Psoas muscle (tissue), 8 donors: Measurements from ENCODE around the gene ZNF385A. TPM values are rescaled to one million over a fixed set of nuclear protein-coding genes. Genes with fewer than 3 reads are reported as not detected.
A peak's percentile ranks its signal among the peaks of the same experiment; 100 is the strongest.

Experiments
- ATAC-seq, 4 donors: fragments of 200-7000 bp; cut with Tn5 transposase; one replicate each; pipeline ENCODE4 v1.9.1; 2020; ENCODE audit warnings: moderate library complexity in 3 of 4, mild to moderate bottlenecking in 2 of 4
- DNase-seq, 2 donors: peaks; one replicate each; pipeline ENCODE4 v3.0.0-alpha.2; 2020
- H3K27ac ChIP-seq: fragments of 200-600 bp; one replicate; pipeline ENCODE4 v1.8.0; 2022
- H3K27me3 ChIP-seq, 3 donors: fragments of 200-600 bp in 1 of 3; one replicate each; pipeline versions ENCODE4 v1.6.1 to v1.8.0; 2013 to 2022; ENCODE audit warnings: low read length in 2 of 3, mild to moderate bottlenecking in 2 of 3, moderate library complexity in 1 of 3; ENCODE audit not compliant: insufficient read depth in 3 of 3
- H3K36me3 ChIP-seq, 2 donors: fragments of 200-600 bp in 1 of 2; one replicate each; pipeline versions ENCODE4 v1.6.1 to v1.8.0; 2013 to 2022; ENCODE audit warnings: low read depth in 1 of 2, mild to moderate bottlenecking in 1 of 2, moderate library complexity in 1 of 2; ENCODE audit not compliant: insufficient read depth in 1 of 2
- H3K4me1 ChIP-seq: fragments of 200-600 bp; one replicate; pipeline ENCODE4 v1.8.0; 2022
- H3K4me3 ChIP-seq: fragments of 200-600 bp; one replicate; pipeline ENCODE4 v1.8.0; 2022; ENCODE audit warnings: mild to moderate bottlenecking
- H3K9me3 ChIP-seq: fragments of 200-600 bp; one replicate; pipeline ENCODE4 v1.8.0; 2022
- WGBS, 3 donors: extraction: QIAGEN DNeasy Blood & Tissue Kit; methylation state at CpG; one replicate each; pipeline versions ENCODE4 v1.1.6 to v1.1.7; 2013; 5-methylcytosine and 5-hydroxymethylcytosine counted together
- intact Hi-C, 2 donors: fragments of 100-400 bp; cut with DNase I; formaldehyde crosslinking; loops; one replicate each; pipeline versions ENCODE4 v1.11.0 to v1.14.2; 2022
- polyA plus RNA-seq, 3 donors: library from polyadenylated mRNA; stranded (reverse); fragments of 200-250 nt; gene quantifications; one replicate each; pipeline ENCODE4 v1.2.3, GENCODE V29; 2013
- total RNA-seq, 4 donors: library from RNA; stranded (reverse); fragmentation: NEBNext Ultra II Directional in 2 of 4; extraction: Animal tissue kit (Norgen Biotek cat#: 25700) in 2 of 4; gene quantifications; one replicate each; pipeline versions ENCODE4 v1.2.1 to v1.2.4, GENCODE V29; 2021 to 2023
- TF ChIP-seq, protein P1 (sequence below): fragments of 200-600 bp; IDR thresholded peaks from one replicate; pipeline ENCODE4 v1.8.0; 2022; ENCODE audit warnings: antibody characterized with exemption
- donor health status: healthy with polysubstance abuse.
- donor health status: DM: no; HTN: no; CAD: no; lungs with moderate emphysema.
- donor health status: Bipolar disorder and iron deficiency.
- donor health status: healthy.
- donor health status: DM: yes; HTN: yes; CAD: no.
- donor health status: DM: no; HTN: no; CAD: no.
- donor health status: DM: no; HTN: no; CAD: no.
- donor health status: DM: yes; HTN: yes; CAD: no.

The ZNF385A gene
- total and polyA plus RNA-seq, 7 donors = 4.9 to 85.8 (median 28.0) TPM

DNA sequence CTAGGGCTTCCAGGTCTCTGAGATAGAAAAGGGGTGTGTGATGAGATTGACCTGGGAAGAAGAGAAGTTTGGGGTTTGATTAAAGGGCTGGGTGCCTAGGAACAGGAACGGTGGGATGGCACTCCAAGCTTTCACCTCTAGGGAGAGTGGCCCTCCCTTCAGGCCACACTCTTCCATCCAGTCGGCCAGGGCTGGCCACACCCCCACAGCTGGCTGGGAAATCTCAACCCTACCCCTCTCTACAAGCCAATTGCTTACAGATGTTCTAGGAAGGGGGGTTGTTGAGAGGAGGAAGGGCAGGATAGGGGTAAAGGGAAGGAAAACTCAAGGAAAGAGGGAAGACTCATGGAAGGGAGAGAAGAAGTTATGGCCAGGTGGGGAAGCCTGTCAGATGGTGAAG lies 41.2 kb upstream of the ZNF385A start:
- ATAC-seq (peak in 1 of 4 donors; percentile 27), DNase-seq (peak in 1 of 2 donors; percentile 78)
- H3K27ac ChIP-seq = no peak overlapping the region
- no peaks in the 10 kb centered on the region for H3K27me3 ChIP-seq
- no peaks in the 10 kb centered on the region for H3K9me3 ChIP-seq
- H3K36me3 ChIP-seq = no peaks in the 10 kb centered on the region
- TF ChIP-seq, protein P1, sequence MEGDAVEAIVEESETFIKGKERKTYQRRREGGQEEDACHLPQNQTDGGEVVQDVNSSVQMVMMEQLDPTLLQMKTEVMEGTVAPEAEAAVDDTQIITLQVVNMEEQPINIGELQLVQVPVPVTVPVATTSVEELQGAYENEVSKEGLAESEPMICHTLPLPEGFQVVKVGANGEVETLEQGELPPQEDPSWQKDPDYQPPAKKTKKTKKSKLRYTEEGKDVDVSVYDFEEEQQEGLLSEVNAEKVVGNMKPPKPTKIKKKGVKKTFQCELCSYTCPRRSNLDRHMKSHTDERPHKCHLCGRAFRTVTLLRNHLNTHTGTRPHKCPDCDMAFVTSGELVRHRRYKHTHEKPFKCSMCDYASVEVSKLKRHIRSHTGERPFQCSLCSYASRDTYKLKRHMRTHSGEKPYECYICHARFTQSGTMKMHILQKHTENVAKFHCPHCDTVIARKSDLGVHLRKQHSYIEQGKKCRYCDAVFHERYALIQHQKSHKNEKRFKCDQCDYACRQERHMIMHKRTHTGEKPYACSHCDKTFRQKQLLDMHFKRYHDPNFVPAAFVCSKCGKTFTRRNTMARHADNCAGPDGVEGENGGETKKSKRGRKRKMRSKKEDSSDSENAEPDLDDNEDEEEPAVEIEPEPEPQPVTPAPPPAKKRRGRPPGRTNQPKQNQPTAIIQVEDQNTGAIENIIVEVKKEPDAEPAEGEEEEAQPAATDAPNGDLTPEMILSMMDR = no peak
- peaks cover 7% of the 10 kb centered on the region for H3K4me1 ChIP-seq
- no peak overlapping the region for H3K4me3 ChIP-seq
- intact Hi-C loops = no loop called here
- 30 to 39% (median 36%) methylated on average over 2 of the region's 2 CpGs for WGBS, 3 donors

DNA sequence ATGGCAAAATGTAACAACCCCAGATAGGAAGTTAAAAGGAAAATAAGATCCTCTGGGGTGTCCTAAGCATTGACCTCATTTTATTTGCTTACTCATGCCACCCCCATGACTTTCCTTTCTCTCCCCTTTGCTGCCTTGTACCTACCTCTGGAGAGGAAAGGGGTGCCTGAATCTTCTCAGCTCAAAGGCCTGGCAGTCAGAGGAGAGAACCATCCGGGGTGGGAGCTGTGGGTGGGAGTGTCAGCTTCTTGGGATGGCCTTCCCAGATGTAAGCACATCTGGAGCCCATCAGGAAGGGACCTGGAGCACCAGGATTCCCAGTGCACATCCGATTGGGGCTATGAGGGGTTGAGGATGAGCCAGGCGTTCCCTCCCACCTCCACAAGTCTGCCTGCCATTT lies 39.7 kb upstream of the ZNF385A start:
- Histone ChIP-seq H3K4me3 (no peak overlapping the region), H3K36me3 (no peaks in the 10 kb centered on the region), H3K27me3 (peaks cover 0 to 2% (median 0%) of the 10 kb centered on the region in 3 donors), H3K27ac (no peak overlapping the region), H3K4me1 (peaks cover 10% of the 10 kb centered on the region), H3K9me3 (no peaks in the 10 kb centered on the region)
- ATAC-seq (no peak), DNase-seq (no peak)
- WGBS, 3 donors = 66 to 80% (median 70%) methylated on average over 3 of the region's 3 CpGs
- intact Hi-C loops = no loop called here
- TF ChIP-seq, protein P1 = no peak

DNA sequence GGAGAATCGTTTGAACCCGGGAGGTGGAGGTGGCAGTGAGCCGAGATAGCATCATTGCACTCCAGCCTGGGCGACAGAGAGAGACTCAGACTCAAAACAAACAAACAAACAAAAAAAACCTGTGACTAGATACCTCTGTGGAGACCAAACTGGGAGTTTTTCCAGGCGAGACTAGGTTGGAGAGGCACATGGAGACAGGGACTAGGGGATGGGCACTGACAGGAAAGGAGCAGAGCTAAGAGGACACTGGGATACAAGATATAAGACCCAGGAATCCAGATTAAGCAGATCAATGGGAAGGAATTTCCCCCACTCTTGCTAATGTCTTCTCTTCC lies 39.2 kb upstream of the ZNF385A start:
- intact Hi-C loops = no loop called here
- Histone ChIP-seq H3K27ac (no peak overlapping the region), H3K4me1 (peaks cover 7% of the 10 kb centered on the region), H3K27me3 (peaks cover 0 to 2% (median 0%) of the 10 kb centered on the region in 3 donors), H3K36me3 (no peaks in the 10 kb centered on the region), H3K9me3 (no peaks in the 10 kb centered on the region), H3K4me3 (no peak overlapping the region)
- TF ChIP-seq, protein P1 = no peak
- ATAC-seq = no peak
- 78 to 82% (median 81%) methylated on average over 5 of the region's 5 CpGs for WGBS, 3 donors
- no peak for DNase-seq

DNA sequence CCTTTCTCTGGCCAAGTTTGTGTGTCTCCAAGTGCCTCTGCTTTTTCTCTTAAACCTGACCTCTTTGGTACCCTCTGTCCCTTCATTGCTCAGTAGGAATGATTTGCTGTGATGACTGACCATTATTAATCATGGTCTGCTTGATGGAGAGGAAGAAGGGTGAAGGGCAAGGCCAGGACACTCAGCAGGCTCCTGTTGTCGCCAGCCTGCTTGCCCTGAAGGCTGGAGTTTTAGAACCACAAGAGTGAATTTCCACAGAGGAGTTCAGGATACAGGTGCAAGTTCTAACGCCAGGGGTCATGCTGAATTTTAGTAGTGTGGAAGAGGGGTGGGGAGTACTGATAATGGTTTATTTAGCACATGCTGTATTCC lies 37.3 kb upstream of the ZNF385A start:
- WGBS, 3 donors = 68 to 88% (median 80%) methylated on average over 2 of the region's 2 CpGs
- Histone ChIP-seq H3K9me3 (no peaks in the 10 kb centered on the region), H3K36me3 (no peaks in the 10 kb centered on the region), H3K4me3 (no peak overlapping the region), H3K27ac (peak overlapping the region; percentile 46), H3K27me3 (peaks cover 0 to 2% (median 0%) of the 10 kb centered on the region in 3 donors), H3K4me1 (peaks cover 11% of the 10 kb centered on the region)
- intact Hi-C loops = no loop called here
- ATAC-seq (no peak), DNase-seq (no peak)
- TF ChIP-seq, protein P1 = no peak

DNA sequence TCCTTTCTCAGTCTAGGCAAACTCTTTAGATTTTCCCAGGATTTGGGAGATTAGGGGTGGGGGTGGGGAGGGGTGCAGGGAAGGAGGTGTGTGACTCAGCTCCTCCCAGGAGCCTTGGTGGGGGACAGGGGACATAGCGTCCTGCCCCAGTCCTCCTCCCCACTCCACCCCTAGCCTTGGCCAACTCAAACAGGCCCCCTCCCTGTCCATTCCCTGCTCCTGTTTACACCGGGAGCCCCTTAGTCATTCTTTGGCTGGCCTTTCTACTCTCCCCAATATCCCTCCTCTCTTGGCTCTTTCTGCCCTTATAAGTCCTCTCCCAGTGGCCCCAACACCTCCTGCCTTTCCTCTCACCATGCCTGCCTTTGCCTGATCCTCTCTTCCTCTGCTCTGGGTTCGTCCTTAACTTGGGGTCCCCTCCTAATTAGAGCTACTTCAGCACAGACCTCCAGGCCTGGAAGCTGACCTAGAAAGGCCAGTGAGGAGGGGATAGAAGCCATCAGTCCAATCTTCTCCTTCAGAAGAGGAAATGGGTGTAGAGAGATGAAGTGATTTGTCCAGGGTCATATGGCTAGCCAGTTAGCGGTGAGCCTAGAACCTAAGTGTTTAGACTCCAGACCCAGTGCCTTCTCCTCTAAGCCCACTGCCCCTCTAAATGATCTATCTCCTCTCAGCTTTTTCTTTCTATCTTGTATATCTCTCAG lies 36.8 kb upstream of the ZNF385A start:
- intact Hi-C loops = no loop called here
- Histone ChIP-seq H3K36me3 (no peaks in the 10 kb centered on the region), H3K4me3 (no peak overlapping the region), H3K27me3 (peaks cover 0 to 2% (median 0%) of the 10 kb centered on the region in 3 donors), H3K9me3 (no peaks in the 10 kb centered on the region), H3K27ac (peak overlapping the region; percentile 46), H3K4me1 (peaks cover 17% of the 10 kb centered on the region)
- DNase-seq (peak; percentile 81 to 90), ATAC-seq (peak in 3 of 4 donors; percentile 38 to 50 (median 43))
- 69 to 72% (median 69%) methylated on average over 4 of the region's 4 CpGs for WGBS, 3 donors
- TF ChIP-seq, protein P1 = no peak
